Measurements from ENCODE around the gene DCP1B.

Gene DCP1B

GRCh38 chr12:2047752-2048151 lies 43.5 kb upstream of the DCP1B start:
- CTCF ChIA-PET: interaction anchor here (1.1 to 2.0 kb wide), 2 partner anchors 10 to 12 kb away, joined by 7 to 9 read pairs; no protein-coding TSS in a partner anchor
- no peak for DNase-seq (ENCODE audit: extremely low spot score)
- TF ChIP-seq CTCF (IDR thresholded peaks at IDR 0.05; ENCODE audit: control extremely low read depth, extremely low read depth, low read depth, missing control alignments): no peak
- POLR2A ChIA-PET: no interaction called here

GRCh38 chr12:2046957-2047356 lies 42.7 kb upstream of the DCP1B start:
- no peak for TF ChIP-seq CTCF (IDR thresholded peaks at IDR 0.05; ENCODE audit: control extremely low read depth, extremely low read depth, low read depth, missing control alignments)
- ChIA-PET POLR2A (no interaction called here), CTCF (interaction anchor here (2.0 kb wide), 1 partner anchor 11 kb away, joined by 9 read pairs; no protein-coding TSS in a partner anchor)
- DNase-seq (ENCODE audit: extremely low spot score): no peak

GRCh38 chr12:2044165-2044564 lies 39.9 kb upstream of the DCP1B start:
- POLR2A ChIA-PET: no interaction called here
- TF ChIP-seq CTCF (IDR thresholded peaks at IDR 0.05; ENCODE audit: control extremely low read depth, extremely low read depth, low read depth, missing control alignments): no peak
- no peak for DNase-seq (ENCODE audit: extremely low spot score)
- CTCF ChIA-PET: interaction anchor here (1.2 kb wide), 1 partner anchor 11 kb away, joined by 3 read pairs; no protein-coding TSS in a partner anchor

- DNase-seq (ENCODE audit: extremely low spot score): no peak
- TF ChIP-seq CTCF (IDR thresholded peaks at IDR 0.05; ENCODE audit: control extremely low read depth, extremely low read depth, low read depth, missing control alignments): no peak
- ChIA-PET POLR2A (no interaction called here), CTCF (no interaction called here)
Observed at GRCh38 chr12:2043054-2043453, 38.8 kb upstream of the DCP1B start.

- no peak for TF ChIP-seq CTCF (IDR thresholded peaks at IDR 0.05; ENCODE audit: control extremely low read depth, extremely low read depth, low read depth, missing control alignments)
- ChIA-PET CTCF (interaction anchor here (1.4 kb wide), 1 partner anchor 386 kb away, joined by 3 read pairs; no protein-coding TSS in a partner anchor), POLR2A (no interaction called here)
- DNase-seq (ENCODE audit: extremely low spot score): no peak
Observed at GRCh38 chr12:2039034-2039433, 34.8 kb upstream of the DCP1B start.

- no peak for TF ChIP-seq CTCF (IDR thresholded peaks at IDR 0.05; ENCODE audit: control extremely low read depth, extremely low read depth, low read depth, missing control alignments)
- DNase-seq (ENCODE audit: extremely low spot score): no peak
- ChIA-PET POLR2A (no interaction called here), CTCF (interaction anchor here (1.2 to 2.2 kb wide), 7 partner anchors 9 to 244 kb away, joined by 3 to 14 read pairs (median 5); no protein-coding TSS in a partner anchor)
Observed at GRCh38 chr12:2035431-2036055, 31.3 kb upstream of the DCP1B start.

Measured in GM10248 (cell line).